Inflammatory macrophage treated with lipopolysaccharide for 4 hours (primary cell): ENCODE data around the gene CEP250.

Experiments used
- DNase-seq: peaks from one replicate; pipeline ENCODE4 v3.0.0-alpha.2; 2020

Gene CEP250

DNA sequence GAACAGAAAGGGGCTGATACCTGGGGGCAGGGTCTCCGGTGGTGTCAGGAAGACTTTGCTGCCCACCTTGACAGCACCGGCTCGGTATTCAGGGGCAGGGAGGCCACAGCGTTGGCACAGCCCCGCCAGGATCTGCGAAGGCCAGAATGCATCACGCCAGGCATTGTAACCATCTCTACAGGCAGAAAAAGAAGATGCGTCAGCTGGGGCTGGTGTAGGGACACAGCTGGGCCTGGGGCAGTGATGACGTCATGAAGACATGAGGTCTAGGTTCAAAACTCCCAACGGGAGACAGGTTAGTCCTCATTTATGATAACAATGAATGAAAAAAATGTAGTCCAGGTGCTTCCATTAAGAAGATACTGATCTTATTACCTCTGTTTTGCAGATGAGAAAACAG, 108.4 kb downstream of the CEP250 start:
- no peak for DNase-seq

DNA sequence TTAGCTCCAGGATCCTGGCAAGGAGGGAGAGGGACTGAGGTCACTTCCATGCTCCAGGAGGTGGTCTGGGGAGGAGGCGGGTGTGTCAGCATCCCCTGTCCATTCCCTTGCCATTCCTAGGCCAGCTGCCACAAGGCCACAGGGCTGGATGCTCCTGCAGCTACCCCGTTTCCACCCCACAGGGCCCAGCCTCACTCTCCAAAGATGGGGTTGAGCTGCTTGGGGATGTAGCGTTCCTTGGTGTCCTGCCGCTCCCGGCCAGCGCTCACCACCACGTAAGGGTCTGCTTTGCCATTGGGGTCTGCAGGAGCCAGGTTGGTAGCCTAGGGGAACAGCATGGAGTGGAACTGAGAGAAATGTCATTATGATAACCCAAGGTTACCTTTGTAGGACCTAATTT, 109.5 kb downstream of the CEP250 start:
- DNase-seq: no peak

DNA sequence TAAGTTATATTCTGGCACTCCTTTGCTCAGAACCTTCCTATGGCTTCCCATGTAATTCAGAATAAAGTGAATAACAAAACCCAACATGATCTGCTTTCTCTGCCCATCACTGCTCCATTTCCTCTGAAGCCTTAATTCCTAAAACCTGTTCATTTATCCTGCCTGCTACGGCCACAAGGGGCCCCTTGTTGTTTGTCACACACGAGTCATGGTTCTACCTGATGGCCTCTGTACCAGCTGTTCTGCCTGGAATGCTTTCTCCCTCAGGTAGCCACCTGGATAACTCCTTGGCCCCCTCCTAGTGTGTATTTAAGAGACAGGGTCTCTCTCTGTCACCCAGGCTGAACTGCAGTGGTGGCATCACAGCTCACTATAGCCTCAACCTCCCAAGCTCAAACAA, 113.2 kb downstream of the CEP250 start:
- no peak for DNase-seq
